Neuronal stem cell (in vitro differentiated cells): ENCODE results near the gene CEMIP.
"Not testable (repeated sequence)": the region's sequence is repeated elsewhere in the genome, so short reads cannot be mapped to it uniquely, and the experiment has no call there.

Experiments used
- DNase-seq: peaks from one replicate; pipeline ENCODE4 v3.0.0-alpha.2; 2013; ENCODE audit warnings: low spot score
- H2AFZ ChIP-seq: one replicate; pipeline ENCODE4 v1.6.1; 2013; ENCODE audit warnings: mild to moderate bottlenecking, low read length, inconsistent platforms
- H2AK5ac ChIP-seq: 2 replicates; pipeline ENCODE4 v1.6.1; 2013; ENCODE audit warnings: low read depth, mild to moderate bottlenecking, inconsistent platforms, low read length, moderate library complexity, mixed read lengths
- H2BK120ac ChIP-seq: 2 replicates; pipeline ENCODE4 v1.6.1; 2013; ENCODE audit warnings: low read depth, mild to moderate bottlenecking, inconsistent platforms, low read length, moderate library complexity, mixed read lengths
- H2BK12ac ChIP-seq: one replicate; pipeline ENCODE4 v1.6.1; 2013; ENCODE audit warnings: low read length, inconsistent platforms
- H2BK15ac ChIP-seq: 2 replicates; pipeline ENCODE4 v1.6.1; 2013; ENCODE audit warnings: mild to moderate bottlenecking, low read length, inconsistent platforms, mixed read lengths
- H2BK5ac ChIP-seq: one replicate; pipeline ENCODE4 v1.6.1; 2013; ENCODE audit warnings: inconsistent platforms, mild to moderate bottlenecking, low read length, moderate library complexity
- H3K14ac ChIP-seq: one replicate; pipeline ENCODE4 v1.6.1; 2013; ENCODE audit warnings: low read length, inconsistent platforms
- H3K18ac ChIP-seq: 2 replicates; pipeline ENCODE4 v1.6.1; 2013; ENCODE audit warnings: low read length, inconsistent platforms
- H3K23ac ChIP-seq: 2 replicates; pipeline ENCODE4 v1.6.1; 2013; ENCODE audit warnings: low read depth, mild to moderate bottlenecking, mixed read lengths, low read length, inconsistent platforms; ENCODE audit not compliant: poor library complexity
- H3K27ac ChIP-seq: replicated peaks from 3 replicates; pipeline ENCODE4 v1.5.1; 2013; ENCODE audit warnings: low read length, inconsistent platforms
- H3K27me3 ChIP-seq, 3 experiments: 2 replicates each; pipeline ENCODE4 v1.6.1; 2013; ENCODE audit warnings: low read length in 3 of 3, mild to moderate bottlenecking in 2 of 3, inconsistent platforms in 1 of 3, low read depth in 1 of 3, mixed read lengths in 1 of 3, moderate library complexity in 1 of 3; ENCODE audit not compliant: control insufficient read depth in 3 of 3, insufficient read depth in 3 of 3
- H3K36me3 ChIP-seq, 2 donors: replicated peaks in 1 of 2; 2 replicates each; pipeline ENCODE4 v1.6.1; 2013; ENCODE audit warnings: low read length in 2 of 2; ENCODE audit not compliant: control insufficient read depth in 2 of 2, insufficient read depth in 2 of 2
- H3K4ac ChIP-seq: 2 replicates; pipeline ENCODE4 v1.6.1; 2013; ENCODE audit warnings: inconsistent platforms, mild to moderate bottlenecking, low read length, moderate library complexity
- H3K4me1 ChIP-seq, 2 donors: 1 replicate in 1 of 2; 2 replicates in 1 of 2; pipeline ENCODE4 v1.6.1; 2013; ENCODE audit warnings: low read length in 2 of 2, low read depth in 1 of 2; ENCODE audit not compliant: control insufficient read depth in 2 of 2, insufficient read depth in 1 of 2
- H3K4me2 ChIP-seq: one replicate; pipeline ENCODE4 v1.6.1; 2013; ENCODE audit warnings: mild to moderate bottlenecking, low read length, inconsistent platforms; ENCODE audit not compliant: insufficient read depth, poor library complexity, severe bottlenecking
- H3K4me3 ChIP-seq, 2 donors: 2 replicates each; pipeline ENCODE4 v1.5.1; 2013; ENCODE audit warnings: low read length in 2 of 2, mild to moderate bottlenecking in 2 of 2, inconsistent platforms in 1 of 2, moderate library complexity in 1 of 2
- H3K79me1 ChIP-seq: one replicate; pipeline ENCODE4 v1.6.1; 2013; ENCODE audit warnings: low read depth, mild to moderate bottlenecking, inconsistent platforms, low read length, moderate library complexity
- H3K9ac ChIP-seq: one replicate; pipeline ENCODE4 v1.6.1; 2013; ENCODE audit warnings: mild to moderate bottlenecking, low read depth, low read length, inconsistent platforms; ENCODE audit not compliant: poor library complexity
- H3K9me3 ChIP-seq, 2 donors: replicated peaks in 1 of 2; 2 replicates each; pipeline versions ENCODE3 to v1.6.1; 2013; ENCODE audit warnings: low read length in 2 of 2, mild to moderate bottlenecking in 2 of 2, inconsistent platforms in 1 of 2, low read depth in 1 of 2, mixed read lengths in 1 of 2, moderate library complexity in 1 of 2; ENCODE audit not compliant: control insufficient read depth in 2 of 2, insufficient read depth in 1 of 2
- H4K8ac ChIP-seq: one replicate; pipeline ENCODE4 v1.6.1; 2013; ENCODE audit warnings: low read depth, mild to moderate bottlenecking, inconsistent platforms, low read length, moderate library complexity
- H4K91ac ChIP-seq: one replicate; pipeline ENCODE4 v1.6.1; 2013; ENCODE audit warnings: low read length, low read depth, mild to moderate bottlenecking, inconsistent platforms; ENCODE audit not compliant: poor library complexity
- WGBS, 2 donors: extraction: QIAGEN DNeasy Blood & Tissue Kit; methylation state at CpG; one replicate each; pipeline ENCODE4 v1.1.7; 2013; ENCODE audit warnings: missing lambda C conversion rate in 2 of 2, mixed read lengths in 1 of 2; ENCODE audit not compliant: insufficient read length in 2 of 2, insufficient replicate concordance in 1 of 2; ENCODE audit errors: extremely low coverage in 2 of 2; 5-methylcytosine and 5-hydroxymethylcytosine counted together

The CEMIP gene

DNA sequence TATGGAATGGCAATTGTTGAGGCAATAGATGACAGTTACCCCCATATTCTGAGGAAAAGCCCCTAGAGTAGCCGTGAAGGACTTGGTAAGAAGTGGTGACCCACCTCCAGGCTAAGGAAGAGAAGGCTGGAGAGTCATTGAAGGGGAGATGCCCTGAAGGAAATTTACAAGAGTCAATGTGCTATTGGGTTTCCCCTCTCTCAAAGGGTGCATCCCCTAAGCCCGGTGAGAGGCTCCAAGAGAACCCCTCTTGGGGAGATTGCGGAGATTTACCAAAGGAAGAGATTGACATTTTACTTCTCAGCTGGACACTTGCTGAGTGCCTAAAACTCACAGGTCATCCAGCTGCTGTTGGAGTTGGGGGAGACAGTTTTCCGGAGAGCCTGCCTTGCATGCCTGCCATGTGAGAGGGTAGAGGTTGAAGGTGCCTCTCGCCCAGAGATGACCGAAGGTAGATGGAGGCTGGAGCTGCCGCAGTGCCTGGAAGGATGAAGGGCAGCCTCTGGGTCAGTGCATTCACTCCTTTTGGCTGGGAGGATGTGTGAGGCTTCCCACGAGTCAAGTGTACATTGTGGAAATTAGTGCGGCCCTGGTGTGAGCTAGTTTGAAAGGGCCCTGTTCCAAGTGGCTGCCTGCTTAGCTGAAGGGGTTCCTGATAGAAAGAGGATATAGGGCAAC is 179.8 kb downstream of the CEMIP start:
- WGBS, 2 donors: no CpG with 5 or more reads among the region's 9 CpGs
- Histone ChIP-seq H3K79me1 (peaks cover 4% of the 10 kb centered on the region), H3K27ac (no peak overlapping the region), H3K4me3 (no peak overlapping the region), H3K4me2 (no peak overlapping the region), H3K9me3 (peaks cover 0 to 3% of the 10 kb centered on the region in 2 donors), H3K18ac (no peak overlapping the region), H3K27me3 (no peaks in the 10 kb centered on the region), H2AK5ac (no peak overlapping the region), H3K4ac (no peak overlapping the region), H2BK15ac (no peak overlapping the region), H2BK120ac (no peak overlapping the region), H4K91ac (no peak overlapping the region), H3K36me3 (peaks cover 0 to 9% of the 10 kb centered on the region in 2 donors), H2BK5ac (no peak overlapping the region), H3K9ac (no peak overlapping the region), H4K8ac (no peak overlapping the region), H3K4me1 (peaks cover 9 to 11% of the 10 kb centered on the region in 2 donors), H2AFZ (no peak overlapping the region), H3K23ac (no peak overlapping the region), H2BK12ac (no peak overlapping the region), H3K14ac (no peak overlapping the region)
- no peak for DNase-seq

DNA sequence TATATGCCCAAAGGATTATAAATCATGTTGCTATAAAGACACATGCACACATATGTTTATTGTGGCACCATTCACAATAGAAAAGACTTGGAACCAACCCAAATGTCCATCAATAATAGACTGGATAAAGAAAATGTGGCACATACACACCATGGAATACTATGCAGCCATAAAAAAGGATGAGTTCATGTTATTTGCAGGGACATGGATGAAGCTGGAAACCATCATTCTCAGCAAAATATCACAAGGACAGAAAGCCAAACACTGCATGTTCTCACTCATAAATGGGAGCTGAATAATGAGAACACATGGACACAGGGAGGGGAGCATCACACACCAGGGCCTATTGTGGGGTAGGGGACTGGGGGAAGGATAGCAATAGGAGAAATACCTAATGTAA is 186.3 kb downstream of the CEMIP start:
- H4K8ac ChIP-seq: not testable (repeated sequence)
- peaks cover 0 to 20% of the 10 kb centered on the region in 2 donors for H3K36me3 ChIP-seq

GRCh38 chr15:80966431-80967197 is 187.4 kb downstream of the CEMIP start:
- no peak overlapping the region for H3K4me3 ChIP-seq
- no peak overlapping the region for H3K23ac ChIP-seq
- no peak overlapping the region for H4K91ac ChIP-seq
- no CpG with 5 or more reads among the region's 8 CpGs for WGBS, 2 donors
- H3K4me1 ChIP-seq: peaks cover 0 to 8% of the 10 kb centered on the region in 2 donors
- no peaks in the 10 kb centered on the region for H3K27me3 ChIP-seq
- H2BK15ac ChIP-seq: no peak overlapping the region
- no peak overlapping the region for H2BK12ac ChIP-seq
- peak overlapping the region; percentile 42 for H3K27ac ChIP-seq
- H3K18ac ChIP-seq: peak overlapping the region; percentile 35
- no peak overlapping the region for H2AK5ac ChIP-seq
- H2BK120ac ChIP-seq: no peak overlapping the region
- no peak for DNase-seq
- no peaks in the 10 kb centered on the region for H3K9me3 ChIP-seq
- no peak overlapping the region for H3K4ac ChIP-seq
- H2AFZ ChIP-seq: no peak overlapping the region
- H4K8ac ChIP-seq: no peak overlapping the region
- H3K14ac ChIP-seq: no peak overlapping the region
- H3K9ac ChIP-seq: no peak overlapping the region
- H2BK5ac ChIP-seq: no peak overlapping the region
- no peaks in the 10 kb centered on the region for H3K79me1 ChIP-seq
- no peak overlapping the region for H3K4me2 ChIP-seq
- peaks cover 0 to 20% of the 10 kb centered on the region in 2 donors for H3K36me3 ChIP-seq

More for the DNA sequence above, 186.3 kb downstream of the CEMIP start:
- H3K23ac ChIP-seq, H3K4ac ChIP-seq, H2AFZ ChIP-seq, H3K4me2 ChIP-seq, DNase-seq, H3K4me3 ChIP-seq, H4K91ac ChIP-seq, H3K27me3 ChIP-seq, H2AK5ac ChIP-seq, H2BK5ac ChIP-seq, H3K18ac ChIP-seq, H3K9me3 ChIP-seq, H3K14ac ChIP-seq, H2BK120ac ChIP-seq, H3K27ac ChIP-seq, H3K4me1 ChIP-seq, H3K9ac ChIP-seq, H2BK12ac ChIP-seq, H3K79me1 ChIP-seq, H2BK15ac ChIP-seq: not testable (repeated sequence)

DNA sequence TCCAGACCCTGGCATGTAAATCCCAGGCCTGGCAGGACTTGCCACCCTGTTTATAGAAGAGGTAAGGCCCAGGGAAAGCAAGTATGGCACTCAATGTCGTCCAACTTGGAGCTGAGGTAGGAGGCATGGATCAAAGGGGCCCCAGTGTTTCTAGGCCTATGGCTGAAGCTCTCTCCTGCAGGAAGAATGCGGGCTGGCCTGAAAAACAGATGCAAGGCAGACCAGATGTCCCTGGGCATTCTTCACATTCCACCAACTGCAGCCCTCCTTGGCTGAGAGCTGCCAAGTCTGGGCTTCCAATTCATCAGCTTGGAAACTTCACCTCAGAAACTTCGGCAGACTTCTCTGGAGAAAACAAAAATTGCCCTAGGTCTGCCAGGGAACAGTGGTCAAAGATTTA is 188.3 kb downstream of the CEMIP start:
- H3K4me2 ChIP-seq: no peak overlapping the region
- peak; percentile 33 for DNase-seq
- no peak overlapping the region for H3K18ac ChIP-seq
- peaks cover 0 to 8% of the 10 kb centered on the region in 2 donors for H3K4me1 ChIP-seq
- no peaks in the 10 kb centered on the region for H3K79me1 ChIP-seq
- H3K36me3 ChIP-seq: peaks cover 0 to 20% of the 10 kb centered on the region in 2 donors
- H3K4ac ChIP-seq: no peak overlapping the region
- H3K4me3 ChIP-seq: no peak overlapping the region
- no peak overlapping the region for H4K8ac ChIP-seq
- H2AK5ac ChIP-seq: no peak overlapping the region
- H2BK12ac ChIP-seq: no peak overlapping the region
- no peaks in the 10 kb centered on the region for H3K27me3 ChIP-seq
- H3K9ac ChIP-seq: no peak overlapping the region
- H3K27ac ChIP-seq: no peak overlapping the region
- H4K91ac ChIP-seq: no peak overlapping the region
- H3K14ac ChIP-seq: no peak overlapping the region
- no peak overlapping the region for H2AFZ ChIP-seq
- no peak overlapping the region for H2BK120ac ChIP-seq
- no peak overlapping the region for H2BK5ac ChIP-seq
- no peak overlapping the region for H2BK15ac ChIP-seq
- WGBS, 2 donors: no CpG with 5 or more reads among the region's 3 CpGs
- H3K9me3 ChIP-seq: no peaks in the 10 kb centered on the region
- H3K23ac ChIP-seq: no peak overlapping the region
